PC-3 (cell line): ENCODE data around the gene AKIRIN2. TPM values are rescaled to one million over a fixed set of nuclear protein-coding genes. Genes with fewer than 3 reads are reported as not detected.
"Not testable (repeated sequence)": the region's sequence is repeated elsewhere in the genome, so short reads cannot be mapped to it uniquely, and the experiment has no call there.

ENCODE experiments used
- ATAC-seq: fragments of 200-7000 bp; cut with Tn5 transposase; 2 replicates; pipeline ENCODE4 v1.9.1; 2020; ENCODE audit warnings: mild to moderate bottlenecking, moderate library complexity
- BruUV-seq: library from RNA; stranded (reverse); fragments of 400-500 nt; replicated peaks from 2 replicates; lab custom pipeline; 2021; lab: Mats Ljungman, UMichigan
- CTCF ChIA-PET: fragments of 300-600 bp; sonication (Branson Sonifier 250); formaldehyde crosslinking; loops from one replicate; lab custom pipeline; 2022; ENCODE audit warnings: antibody characterized with exemption; lab: Charles Lee
- POLR2A ChIA-PET: fragments of 300-600 bp; sonication (Branson Sonifier 250); formaldehyde crosslinking; loops from one replicate; lab custom pipeline; 2022; ENCODE audit warnings: antibody characterized with exemption; ENCODE audit not compliant: unreplicated experiment; lab: Charles Lee
- DNase-seq: peaks from one replicate; pipeline ENCODE4 v3.0.0-alpha.2; 2015
- H2AFZ ChIP-seq: fragments of 300-600 bp; sonication (generic); 2 replicates; pipeline ENCODE4 v1.6.0; 2016; ENCODE audit warnings: antibody characterized with exemption, low read length
- H3F3A ChIP-seq: fragments of 300-600 bp; sonication (generic); one replicate; pipeline ENCODE4 v1.6.0; 2017; ENCODE audit warnings: antibody characterized with exemption, low read length, control low read depth, mild to moderate bottlenecking; ENCODE audit not compliant: unreplicated experiment
- H3K27ac ChIP-seq: fragments of 300-600 bp; sonication (generic); 2 replicates; pipeline ENCODE4 v1.5.1; 2016; ENCODE audit warnings: mild to moderate bottlenecking, low read length
- H3K27me3 ChIP-seq: fragments of 300-600 bp; sonication (generic); 2 replicates; pipeline ENCODE4 v1.6.1; 2016; ENCODE audit warnings: low read length, mixed read lengths
- H3K36me3 ChIP-seq: fragments of 300-600 bp; sonication (generic); 2 replicates; pipeline ENCODE4 v1.6.1; 2016; ENCODE audit warnings: low read depth, mixed run types, low read length, mixed read lengths
- H3K4me1 ChIP-seq: fragments of 300-600 bp; sonication (generic); 2 replicates; pipeline ENCODE4 v1.5.1; 2016; ENCODE audit warnings: low read length; ENCODE audit not compliant: insufficient read depth
- H3K4me2 ChIP-seq: fragments of 300-600 bp; sonication (generic); 2 replicates; pipeline ENCODE4 v1.6.0; 2016; ENCODE audit warnings: low read length
- H3K4me3 ChIP-seq: fragments of 300-600 bp; sonication (generic); 2 replicates; pipeline ENCODE4 v1.5.1; 2016; ENCODE audit warnings: mild to moderate bottlenecking, low read length, mixed read lengths
- H3K79me2 ChIP-seq: fragments of 300-600 bp; sonication (generic); 2 replicates; pipeline ENCODE4 v1.6.1; 2017; ENCODE audit warnings: low read length, mixed read lengths
- H3K9ac ChIP-seq: fragments of 300-600 bp; sonication (generic); 2 replicates; pipeline ENCODE4 v1.6.0; 2016; ENCODE audit warnings: mild to moderate bottlenecking, low read length
- H3K9me2 ChIP-seq: fragments of 300-600 bp; sonication (generic); replicated peaks from 2 replicates; pipeline ENCODE4 v1.6.1; 2016; ENCODE audit warnings: mixed run types, low read length, mixed read lengths
- H3K9me3 ChIP-seq: fragments of 300-600 bp; sonication (generic); 2 replicates; pipeline ENCODE4 v1.6.1; 2016; ENCODE audit warnings: low read length, mixed read lengths
- H4K20me1 ChIP-seq: fragments of 300-600 bp; sonication (generic); 2 replicates; pipeline ENCODE4 v1.6.1; 2016; ENCODE audit warnings: low read length, mixed read lengths
- EZH2 ChIP-seq: fragments of 300-600 bp; sonication (generic); IDR thresholded peaks from one replicate; pipeline ENCODE4 v1.6.1; 2017; ENCODE audit warnings: antibody characterized with exemption, mild to moderate bottlenecking, low read length; ENCODE audit not compliant: unreplicated experiment
- EZH2phosphoT487 ChIP-seq: fragments of 300-600 bp; sonication (generic); IDR thresholded peaks from 2 replicates; pipeline ENCODE4 v1.6.1; 2018; ENCODE audit warnings: mild to moderate bottlenecking, antibody characterized with exemption, low read length, borderline replicate concordance
- intact Hi-C: fragments of 100-400 bp; cut with micrococcal nuclease; formaldehyde crosslinking; loops from 2 replicates; pipeline ENCODE4 v1.9.0; 2023
- total RNA-seq: library from RNA; depleted of rRNA; stranded (reverse); fragments of >200 nt; gene quantifications from 2 replicates; pipeline ENCODE4 v1.2.3, GENCODE V29; 2014
- TF ChIP-seq, protein P1 (sequence below): fragments of 300-600 bp; sonication (generic); conservative IDR thresholded peaks from 2 replicates; pipeline ENCODE4 v1.5.1; 2017; ENCODE audit warnings: antibody characterized with exemption, low read depth, mild to moderate bottlenecking, low read length

The AKIRIN2 gene
- total RNA-seq, 1 experiment from 2014 or later = 15.1 TPM

DNA sequence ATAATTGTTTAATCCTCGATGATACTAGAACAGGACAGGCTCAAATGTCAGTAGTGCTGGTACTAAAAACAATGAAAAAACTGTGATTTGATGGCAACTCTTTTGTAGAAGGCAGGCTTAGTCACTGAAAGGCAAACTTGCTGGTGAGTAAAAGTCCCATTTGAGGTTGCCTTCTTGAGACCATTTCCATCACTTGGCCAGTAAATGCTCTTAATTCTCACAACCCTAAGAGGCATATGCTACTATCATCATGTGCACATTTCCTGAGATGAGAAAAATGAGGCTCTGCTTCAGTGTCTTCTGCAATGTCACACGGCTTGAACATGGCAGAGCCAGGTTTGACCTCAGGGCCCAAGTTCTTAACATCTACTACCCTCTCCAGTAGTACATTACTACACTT lies 9.9 kb downstream of the AKIRIN2 start:
- POLR2A ChIA-PET = no interaction called here

DNA sequence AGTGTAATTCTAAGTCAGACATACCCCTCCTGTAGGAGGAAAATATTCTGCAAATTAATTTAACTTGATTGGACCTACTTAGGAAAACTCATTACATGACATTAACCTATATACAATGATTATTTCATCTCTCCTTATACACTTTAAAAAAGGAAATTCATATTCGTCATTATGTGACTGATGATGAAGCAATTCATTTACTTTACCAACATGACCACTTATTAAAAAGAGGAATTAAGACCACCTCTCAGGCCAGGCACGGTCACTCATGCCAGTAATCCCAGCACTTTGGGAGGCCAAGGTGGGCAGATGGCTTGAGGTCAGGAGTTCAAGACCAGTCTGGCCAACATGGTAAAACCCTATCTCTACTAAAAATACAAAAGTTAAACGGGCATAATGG lies 11.6 kb downstream of the AKIRIN2 start:
- no peak for DNase-seq
- ChIA-PET POLR2A (no interaction called here), CTCF (no interaction called here)
- no TSS peak for BruUV-seq
- H3K36me3 ChIP-seq = no peaks in the 10 kb centered on the region; the same call in 1 of the 2 replicates
- peaks cover 37% of the 10 kb centered on the region; the same call in 1 of the 2 replicates for H4K20me1 ChIP-seq
- no peak overlapping the region for H2AFZ ChIP-seq
- no peak overlapping the region for H3K9ac ChIP-seq
- H3K4me3 ChIP-seq = no peak overlapping the region
- H3K4me2 ChIP-seq = no peak overlapping the region
- no peaks in the 10 kb centered on the region for H3F3A ChIP-seq
- H3K9me2 ChIP-seq = no peaks in the 10 kb centered on the region
- no peak for ATAC-seq
- intact Hi-C loops = no loop called here
- TF ChIP-seq, protein P1, sequence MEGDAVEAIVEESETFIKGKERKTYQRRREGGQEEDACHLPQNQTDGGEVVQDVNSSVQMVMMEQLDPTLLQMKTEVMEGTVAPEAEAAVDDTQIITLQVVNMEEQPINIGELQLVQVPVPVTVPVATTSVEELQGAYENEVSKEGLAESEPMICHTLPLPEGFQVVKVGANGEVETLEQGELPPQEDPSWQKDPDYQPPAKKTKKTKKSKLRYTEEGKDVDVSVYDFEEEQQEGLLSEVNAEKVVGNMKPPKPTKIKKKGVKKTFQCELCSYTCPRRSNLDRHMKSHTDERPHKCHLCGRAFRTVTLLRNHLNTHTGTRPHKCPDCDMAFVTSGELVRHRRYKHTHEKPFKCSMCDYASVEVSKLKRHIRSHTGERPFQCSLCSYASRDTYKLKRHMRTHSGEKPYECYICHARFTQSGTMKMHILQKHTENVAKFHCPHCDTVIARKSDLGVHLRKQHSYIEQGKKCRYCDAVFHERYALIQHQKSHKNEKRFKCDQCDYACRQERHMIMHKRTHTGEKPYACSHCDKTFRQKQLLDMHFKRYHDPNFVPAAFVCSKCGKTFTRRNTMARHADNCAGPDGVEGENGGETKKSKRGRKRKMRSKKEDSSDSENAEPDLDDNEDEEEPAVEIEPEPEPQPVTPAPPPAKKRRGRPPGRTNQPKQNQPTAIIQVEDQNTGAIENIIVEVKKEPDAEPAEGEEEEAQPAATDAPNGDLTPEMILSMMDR = no peak
- TF ChIP-seq EZH2 (no peak), EZH2phosphoT487 (no peak)
- H3K9me3 ChIP-seq = no peaks in the 10 kb centered on the region
- H3K4me1 ChIP-seq = no peaks in the 10 kb centered on the region
- H3K27ac ChIP-seq = no peak overlapping the region
- H3K79me2 ChIP-seq = peaks cover 100% of the 10 kb centered on the region
- no peaks in the 10 kb centered on the region for H3K27me3 ChIP-seq

More for the DNA sequence above, 9.9 kb downstream of the AKIRIN2 start:
- no peak for TF ChIP-seq EZH2
- no peak for TF ChIP-seq EZH2phosphoT487
- TF ChIP-seq, protein P1 = no peak
- Histone ChIP-seq H3F3A (no peaks in the 10 kb centered on the region), H3K9ac (no peak overlapping the region), H3K27ac (no peak overlapping the region), H2AFZ (no peak overlapping the region), H3K36me3 (no peaks in the 10 kb centered on the region; the same call in 1 of the 2 replicates), H3K27me3 (no peaks in the 10 kb centered on the region), H4K20me1 (peaks cover 41% of the 10 kb centered on the region; the same call in 1 of the 2 replicates), H3K9me2 (no peaks in the 10 kb centered on the region), H3K9me3 (no peaks in the 10 kb centered on the region), H3K4me2 (no peak overlapping the region), H3K4me3 (no peak overlapping the region), H3K79me2 (peaks cover 100% of the 10 kb centered on the region), H3K4me1 (no peaks in the 10 kb centered on the region)
- intact Hi-C loops = no loop called here
- DNase-seq = no peak
- CTCF ChIA-PET = no interaction called here
- no TSS peak for BruUV-seq
- ATAC-seq = peak; percentile 24; the same call in 1 of the 2 replicates

DNA sequence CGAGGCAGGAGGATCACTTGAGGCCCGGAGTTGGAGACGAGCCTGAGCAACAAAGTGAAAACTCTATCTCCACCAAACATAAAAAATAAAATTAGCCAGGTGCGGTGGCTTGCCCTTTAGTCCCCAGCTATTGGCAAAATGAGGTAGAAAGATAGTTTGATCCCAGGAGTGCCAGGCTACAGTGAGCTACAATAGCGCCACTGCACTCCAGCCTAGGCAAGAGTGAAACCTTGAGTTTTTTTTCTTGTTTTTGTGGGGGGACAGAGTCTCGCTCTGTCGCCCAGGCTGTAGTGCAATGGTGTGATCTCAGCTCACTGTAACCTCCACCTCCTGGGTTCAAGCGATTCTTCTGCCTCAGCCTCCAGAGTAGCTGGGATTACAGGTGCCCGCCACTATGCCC lies 14.1 kb downstream of the AKIRIN2 start:
- peaks cover 100% of the 10 kb centered on the region for H3K79me2 ChIP-seq
- H3K9me2 ChIP-seq, CTCF ChIA-PET, ATAC-seq, H3K4me3 ChIP-seq, H3F3A ChIP-seq, H3K9ac ChIP-seq, BruUV-seq, intact Hi-C loops, H3K27ac ChIP-seq, H2AFZ ChIP-seq, H3K4me1 ChIP-seq, H3K4me2 ChIP-seq, POLR2A ChIA-PET, H3K27me3 ChIP-seq, H3K9me3 ChIP-seq, DNase-seq, H3K36me3 ChIP-seq: not testable (repeated sequence)
- peaks cover 53% of the 10 kb centered on the region; the same call in 1 of the 2 replicates for H4K20me1 ChIP-seq
